GM18511 (cell line): Measurements from ENCODE around the gene CLSTN2.

ENCODE experiments used
- ATAC-seq: cut with Tn5 transposase; IDR thresholded peaks from one replicate; pipeline ENCODE4 v1.9.1; 2021; ENCODE audit warnings: mild to moderate bottlenecking, moderate library complexity; ENCODE audit not compliant: unreplicated experiment

Gene CLSTN2

GRCh38 chr3:140219923-140220452 lies 285.0 kb downstream of the CLSTN2 start:
- ATAC-seq, result no peak

DNA sequence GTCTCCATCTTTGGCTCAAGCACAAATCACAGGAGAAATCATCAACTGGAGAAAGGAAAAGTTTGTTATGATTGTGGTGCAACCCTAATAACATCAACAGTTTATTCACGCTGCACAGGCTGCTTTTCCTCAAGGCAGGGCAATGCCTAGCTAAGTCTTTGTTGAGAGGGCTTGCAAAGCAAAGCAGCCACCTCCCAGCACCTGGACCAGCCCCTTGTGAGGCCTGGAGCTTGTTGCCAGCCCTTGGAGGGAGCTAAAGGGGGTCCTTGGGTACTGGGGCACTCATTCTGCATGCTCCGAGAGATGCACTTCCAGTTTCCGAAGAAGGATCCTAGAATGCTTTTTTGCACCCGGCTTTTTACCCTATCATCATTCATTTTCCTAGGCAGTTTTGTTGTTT lies 288.2 kb downstream of the CLSTN2 start:
- no peak for ATAC-seq

DNA sequence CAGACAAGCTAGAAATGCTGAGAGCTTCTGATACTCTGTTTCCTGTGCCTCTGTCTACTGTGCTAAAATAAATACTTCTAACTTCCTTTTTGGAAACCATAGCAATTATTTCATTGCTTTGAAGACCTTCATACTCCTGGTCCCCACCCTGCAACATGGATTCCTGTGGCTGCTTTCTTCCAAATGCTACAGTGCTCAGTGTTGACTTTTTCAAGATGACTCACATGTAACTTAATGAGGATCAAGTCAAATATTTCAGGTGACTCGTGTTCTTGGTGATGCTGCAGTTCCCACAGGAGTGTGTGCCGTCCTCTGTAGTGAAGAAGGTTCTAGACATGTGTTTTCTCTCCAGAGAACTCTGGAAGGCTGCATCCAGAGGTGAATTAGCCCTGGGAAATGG lies 288.6 kb downstream of the CLSTN2 start:
- ATAC-seq, result no peak

DNA sequence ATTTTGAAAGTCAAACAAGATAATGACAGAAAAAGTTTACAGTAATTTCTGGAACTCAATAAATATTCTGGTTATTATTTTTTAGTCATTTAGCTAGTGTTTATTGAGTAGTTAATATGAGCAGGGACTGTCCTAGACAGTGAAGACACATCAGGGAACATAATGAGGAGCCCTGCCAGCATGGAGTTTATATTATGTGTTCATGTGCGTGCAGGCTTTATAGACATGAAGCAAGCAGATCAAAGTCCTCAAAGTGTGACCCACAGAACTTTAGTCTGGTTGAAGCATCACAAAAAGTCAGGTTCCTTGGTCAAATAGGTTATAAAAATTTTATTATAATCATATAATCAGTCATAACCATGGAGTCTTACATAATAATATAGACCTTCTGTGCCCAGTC lies 289.3 kb downstream of the CLSTN2 start:
- no peak for ATAC-seq

DNA sequence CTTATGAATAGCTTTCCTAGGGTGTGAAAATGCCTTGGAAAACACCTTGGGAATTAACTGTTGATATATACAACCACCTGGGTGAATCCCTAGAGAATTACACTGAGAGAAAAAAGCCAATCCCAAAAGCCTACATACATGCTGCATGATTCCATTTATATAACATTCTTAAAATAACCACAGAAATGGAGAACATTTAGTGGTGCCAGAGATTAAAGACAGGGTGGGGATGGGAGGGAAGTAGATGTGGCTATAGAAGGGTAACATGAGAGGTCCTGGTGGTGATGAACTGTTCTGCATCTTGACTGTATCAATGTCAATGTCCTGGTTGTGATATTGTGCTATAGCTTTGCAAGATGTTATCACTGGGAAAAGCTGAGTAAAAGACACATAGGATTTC lies 291.0 kb downstream of the CLSTN2 start:
- ATAC-seq, result no peak

DNA sequence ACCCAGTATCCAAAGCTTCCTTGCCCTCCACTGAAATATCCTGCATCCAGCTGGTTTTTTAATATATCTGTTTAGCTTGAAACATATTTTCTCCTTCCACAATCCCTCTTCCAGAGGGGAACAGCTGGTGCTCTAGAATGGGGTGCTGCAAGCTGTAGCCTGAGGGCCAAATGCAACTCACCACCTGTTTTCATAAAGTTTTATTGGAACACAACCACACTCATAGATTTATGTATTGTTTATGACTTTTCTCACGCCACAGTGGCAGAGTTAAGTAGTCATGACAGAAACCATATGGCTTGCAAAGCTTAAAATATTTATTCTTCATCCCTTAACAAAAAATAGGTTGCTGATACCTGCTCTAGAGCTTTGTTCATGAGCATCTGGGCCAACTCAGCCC lies 298.7 kb downstream of the CLSTN2 start:
- no peak for ATAC-seq

DNA sequence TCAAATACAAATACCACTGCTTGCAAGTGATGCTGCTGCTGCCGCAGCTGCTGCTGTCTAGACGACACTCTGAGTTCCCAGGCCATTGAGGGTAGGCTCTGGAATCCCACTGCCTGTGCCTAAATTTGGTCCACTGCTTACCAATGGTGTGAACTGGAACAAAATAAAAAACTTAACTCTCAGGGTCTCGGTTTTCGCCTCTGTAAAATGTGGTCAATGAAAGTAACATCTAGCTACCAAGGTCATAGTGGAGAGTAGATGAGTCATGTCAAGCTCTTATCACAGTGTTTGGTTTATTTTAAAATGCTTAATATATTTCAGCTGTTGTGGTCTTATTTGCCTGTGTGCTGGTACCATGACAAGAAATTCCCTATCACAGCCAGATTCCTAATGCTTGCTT lies 299.3 kb downstream of the CLSTN2 start:
- no peak for ATAC-seq

DNA sequence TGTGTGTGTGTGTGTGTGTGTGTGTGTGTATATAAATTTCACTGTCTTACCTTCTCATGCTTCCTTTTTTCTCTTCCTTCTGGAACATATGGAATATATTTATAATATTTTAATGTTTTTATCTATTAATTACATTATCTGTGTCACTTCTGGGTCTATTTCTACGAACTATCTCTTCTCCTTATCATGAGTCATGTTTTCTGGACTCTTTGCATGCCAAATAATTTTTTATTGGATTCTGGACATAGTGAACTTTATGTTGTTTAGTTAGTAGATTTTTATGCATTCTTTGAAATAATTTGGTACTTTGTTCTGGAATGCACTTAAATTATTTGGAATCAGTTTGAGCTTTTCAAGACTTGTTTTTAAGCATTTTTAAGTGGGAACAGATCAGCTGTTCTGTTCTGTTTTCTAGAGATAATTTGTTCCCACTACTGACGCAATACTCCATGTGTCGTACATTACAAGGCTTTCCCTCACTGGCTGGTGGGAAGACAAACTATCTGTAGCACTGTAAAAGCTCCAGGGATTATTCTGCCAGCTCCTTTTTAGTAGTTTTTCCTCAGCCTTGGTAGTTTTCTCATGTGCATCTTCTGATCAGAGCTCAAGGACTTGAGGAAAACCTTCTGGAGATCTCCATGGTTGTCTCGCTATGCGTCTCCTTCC lies 302.0 kb downstream of the CLSTN2 start:
- no peak for ATAC-seq

GRCh38 chr3:140238646-140239314 lies 303.8 kb downstream of the CLSTN2 start:
- no peak for ATAC-seq

GRCh38 chr3:140242818-140243276 lies 307.9 kb downstream of the CLSTN2 start:
- ATAC-seq, result no peak

- no peak for ATAC-seq
These were observed 308.6 kb downstream of the CLSTN2 start for GRCh38 chr3:140243575-140243974.

DNA sequence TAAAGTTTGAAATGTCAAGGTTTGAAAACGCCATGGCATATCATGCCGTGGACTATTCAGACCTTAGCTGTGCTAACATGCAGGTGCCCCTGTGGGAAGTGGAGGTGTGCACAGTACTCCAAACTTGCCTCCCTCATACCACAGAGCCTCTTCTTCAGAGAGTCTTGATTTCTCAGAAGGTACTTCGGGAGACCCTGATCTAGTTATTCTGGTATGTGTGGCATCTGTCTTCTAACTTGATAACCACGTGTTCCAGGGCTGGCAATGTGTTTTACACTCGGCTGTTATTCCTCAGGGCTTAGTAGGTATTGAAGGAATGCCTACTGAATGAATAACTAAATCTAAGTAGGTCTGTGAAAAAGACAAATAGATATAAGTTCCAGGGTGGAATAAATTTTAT lies 309.9 kb downstream of the CLSTN2 start:
- ATAC-seq, result no peak

- no peak for ATAC-seq
These were observed 311.6 kb downstream of the CLSTN2 start for GRCh38 chr3:140246578-140246977.

- ATAC-seq, result no peak
These were observed 312.8 kb downstream of the CLSTN2 start for GRCh38 chr3:140247775-140248174.

DNA sequence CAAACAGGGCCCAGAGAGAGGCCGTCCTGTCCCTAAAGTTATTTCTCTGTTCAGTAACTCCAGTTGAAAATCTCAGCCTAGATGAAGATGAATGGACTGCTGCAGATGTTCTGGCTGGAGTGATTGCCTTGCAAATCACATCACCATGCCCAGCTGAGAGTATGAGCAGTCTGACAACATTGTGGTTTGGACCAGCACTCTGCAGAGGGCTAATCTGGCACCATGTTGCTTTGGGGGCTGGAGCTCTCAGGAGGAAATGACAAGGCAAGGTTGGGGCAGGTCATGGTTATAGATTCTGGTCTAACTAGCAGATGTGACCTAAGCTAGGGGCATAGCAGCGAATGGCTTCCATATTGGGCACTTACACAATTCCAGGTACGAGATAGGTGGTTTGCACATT lies 314.2 kb downstream of the CLSTN2 start:
- ATAC-seq, result no peak

DNA sequence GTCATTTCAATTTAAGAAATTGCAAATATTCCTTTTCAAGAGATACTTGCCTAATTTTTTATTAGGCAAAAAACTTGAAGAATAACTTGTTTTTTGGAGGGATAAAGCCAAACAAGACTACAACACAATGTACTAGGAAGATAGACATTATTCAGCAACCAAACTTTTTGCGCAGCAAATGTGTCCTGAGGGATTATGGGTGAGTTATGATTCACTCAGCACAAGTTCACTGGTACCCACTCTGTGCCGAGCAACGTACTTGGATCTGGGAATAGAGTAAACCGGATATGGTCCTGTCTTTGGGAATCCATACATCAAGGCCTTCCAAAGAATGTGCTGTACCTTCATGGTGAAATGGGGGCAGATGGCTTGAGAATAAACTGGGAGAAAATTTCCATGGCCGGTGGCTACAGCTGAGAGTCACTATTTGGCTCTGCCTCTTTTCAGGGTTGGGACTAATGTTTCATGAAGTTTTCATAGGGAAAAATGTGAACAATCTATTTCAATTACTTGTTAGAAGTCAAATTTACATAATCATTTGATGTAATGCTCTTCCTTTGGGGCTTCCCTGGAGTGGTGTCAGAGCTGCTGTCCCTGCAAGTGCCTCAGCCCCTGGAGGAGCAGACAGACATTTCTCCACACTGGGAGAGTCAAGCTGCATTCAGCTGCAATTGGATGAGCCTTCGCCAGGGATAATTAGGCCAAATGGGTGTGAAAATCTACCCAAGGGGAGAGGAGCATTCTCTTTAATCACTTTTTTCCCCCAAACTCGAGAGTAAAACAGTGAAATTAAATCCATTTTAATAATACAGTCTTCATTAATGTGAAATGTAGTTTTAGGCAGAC lies 315.2 kb downstream of the CLSTN2 start:
- ATAC-seq, result no peak

GRCh38 chr3:140250945-140251344 lies 316.0 kb downstream of the CLSTN2 start:
- no peak for ATAC-seq

- no peak for ATAC-seq
These were observed 316.7 kb downstream of the CLSTN2 start for GRCh38 chr3:140251678-140252077.

- no peak for ATAC-seq
These were observed 318.0 kb downstream of the CLSTN2 start for GRCh38 chr3:140252812-140253656.

DNA sequence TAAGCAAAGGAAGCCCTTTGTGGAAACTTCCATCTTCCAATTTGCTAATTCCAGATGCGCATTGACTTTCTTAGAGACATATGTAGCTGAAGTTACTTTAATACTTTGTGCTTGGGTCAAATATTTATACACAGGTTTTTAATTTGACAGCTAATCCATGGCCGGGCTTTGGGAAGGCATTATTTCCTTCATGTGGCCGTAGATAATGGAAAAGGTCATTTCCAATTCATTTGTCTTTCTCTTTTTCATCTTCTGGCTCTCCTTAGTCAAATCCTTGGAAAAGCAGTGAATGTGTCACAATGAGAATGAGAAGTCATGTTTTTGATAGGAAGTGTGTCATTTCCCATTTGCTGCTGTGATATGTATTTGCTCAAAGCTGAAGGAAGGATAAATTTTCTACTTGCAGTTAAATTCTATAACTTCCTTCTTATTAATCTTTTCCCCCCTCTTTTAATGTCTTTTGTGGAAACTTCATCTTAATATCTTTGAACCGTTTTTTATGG lies 323.3 kb downstream of the CLSTN2 start:
- no peak for ATAC-seq
